Psoas muscle (tissue), 8 donors: ENCODE data around the gene FAM83G. TPM values are rescaled to one million over a fixed set of nuclear protein-coding genes. Genes with fewer than 3 reads are reported as not detected.

Experiments
- ATAC-seq, 4 donors: fragments of 200-7000 bp; cut with Tn5 transposase; one replicate each; pipeline ENCODE4 v1.9.1; 2020; ENCODE audit warnings: moderate library complexity in 3 of 4, mild to moderate bottlenecking in 2 of 4
- DNase-seq, 2 donors: peaks; one replicate each; pipeline ENCODE4 v3.0.0-alpha.2; 2020
- H3K27ac ChIP-seq: fragments of 200-600 bp; one replicate; pipeline ENCODE4 v1.8.0; 2022
- H3K27me3 ChIP-seq, 3 donors: fragments of 200-600 bp in 1 of 3; one replicate each; pipeline versions ENCODE4 v1.6.1 to v1.8.0; 2013 to 2022; ENCODE audit warnings: low read length in 2 of 3, mild to moderate bottlenecking in 2 of 3, moderate library complexity in 1 of 3; ENCODE audit not compliant: insufficient read depth in 3 of 3
- H3K36me3 ChIP-seq, 2 donors: fragments of 200-600 bp in 1 of 2; one replicate each; pipeline versions ENCODE4 v1.6.1 to v1.8.0; 2013 to 2022; ENCODE audit warnings: low read depth in 1 of 2, mild to moderate bottlenecking in 1 of 2, moderate library complexity in 1 of 2; ENCODE audit not compliant: insufficient read depth in 1 of 2
- H3K4me1 ChIP-seq: fragments of 200-600 bp; one replicate; pipeline ENCODE4 v1.8.0; 2022
- H3K4me3 ChIP-seq: fragments of 200-600 bp; one replicate; pipeline ENCODE4 v1.8.0; 2022; ENCODE audit warnings: mild to moderate bottlenecking
- H3K9me3 ChIP-seq: fragments of 200-600 bp; one replicate; pipeline ENCODE4 v1.8.0; 2022
- CTCF ChIP-seq: fragments of 200-600 bp; IDR thresholded peaks from one replicate; pipeline ENCODE4 v1.8.0; 2022; ENCODE audit warnings: antibody characterized with exemption
- WGBS, 3 donors: extraction: QIAGEN DNeasy Blood & Tissue Kit; methylation state at CpG; one replicate each; pipeline versions ENCODE4 v1.1.6 to v1.1.7; 2013; 5-methylcytosine and 5-hydroxymethylcytosine counted together
- intact Hi-C, 2 donors: fragments of 100-400 bp; cut with DNase I; formaldehyde crosslinking; loops; one replicate each; pipeline versions ENCODE4 v1.11.0 to v1.14.2; 2022
- polyA plus RNA-seq, 3 donors: library from polyadenylated mRNA; stranded (reverse); fragments of 200-250 nt; gene quantifications; one replicate each; pipeline ENCODE4 v1.2.3, GENCODE V29; 2013
- total RNA-seq, 4 donors: library from RNA; stranded (reverse); fragmentation: NEBNext Ultra II Directional in 2 of 4; extraction: Animal tissue kit (Norgen Biotek cat#: 25700) in 2 of 4; gene quantifications; one replicate each; pipeline versions ENCODE4 v1.2.1 to v1.2.4, GENCODE V29; 2021 to 2023
- donor health status: healthy with polysubstance abuse.
- donor health status: DM: no; HTN: no; CAD: no; lungs with moderate emphysema.
- donor health status: Bipolar disorder and iron deficiency.
- donor health status: healthy.
- donor health status: DM: yes; HTN: yes; CAD: no.
- donor health status: DM: no; HTN: no; CAD: no.
- donor health status: DM: no; HTN: no; CAD: no.
- donor health status: DM: yes; HTN: yes; CAD: no.

Gene FAM83G
- total and polyA plus RNA-seq, 7 donors = 7.0 to 65.6 (median 9.2) TPM

GRCh38 chr17:18984273-18985114 is 20.1 kb downstream of the FAM83G start:
- 88 to 91% (median 90%) methylated on average over 21 of the region's 21 CpGs for WGBS, 3 donors
- no peaks in the 10 kb centered on the region for H3K27me3 ChIP-seq
- H3K4me3 ChIP-seq = no peak overlapping the region
- no peaks in the 10 kb centered on the region for H3K9me3 ChIP-seq
- H3K27ac ChIP-seq = no peak overlapping the region
- ATAC-seq = no peak
- no peak for TF ChIP-seq CTCF
- H3K4me1 ChIP-seq = no peaks in the 10 kb centered on the region
- H3K36me3 ChIP-seq = no peaks in the 10 kb centered on the region
- DNase-seq = no peak
- intact Hi-C loops = no loop called here

DNA sequence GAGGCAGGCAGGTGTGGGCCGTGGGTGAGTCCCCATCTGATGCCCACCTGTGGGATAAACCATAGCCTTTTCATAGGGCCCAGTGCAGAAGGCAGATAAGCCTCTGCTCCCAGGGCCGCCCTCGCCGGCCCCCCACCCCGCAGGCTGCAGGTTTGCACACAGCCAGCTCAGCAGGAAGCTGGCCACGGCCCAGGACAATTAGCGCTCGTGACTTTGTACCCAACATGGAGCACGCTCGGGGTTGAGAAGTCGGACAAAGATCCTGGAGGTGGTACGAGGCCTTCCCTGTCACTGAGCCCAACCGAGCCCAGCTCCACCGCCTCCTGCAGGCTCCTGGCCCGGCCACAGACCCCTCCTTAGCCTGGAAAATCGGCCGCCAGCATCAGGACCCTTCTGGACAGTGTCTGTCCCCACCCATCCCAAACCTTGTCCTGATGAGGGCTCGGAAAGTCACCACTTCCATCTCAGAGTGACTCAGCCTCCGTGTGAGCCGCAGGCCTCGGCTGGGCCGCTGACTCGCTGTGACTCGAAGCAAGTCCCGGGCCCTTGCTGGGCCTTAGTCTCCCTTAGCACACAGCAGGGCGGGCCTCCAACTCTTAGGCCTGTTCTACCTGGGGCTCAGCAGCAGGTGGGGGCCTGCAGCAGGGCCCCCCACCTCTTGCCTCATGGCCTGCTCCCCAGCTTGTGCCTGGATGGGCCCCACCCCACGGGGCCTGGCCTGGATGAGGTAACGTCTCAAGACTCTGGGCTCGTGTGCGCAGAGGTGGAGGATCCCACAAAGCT is 22.7 kb downstream of the FAM83G start:
- Histone ChIP-seq H3K27me3 (no peaks in the 10 kb centered on the region), H3K36me3 (peaks cover 2 to 7% of the 10 kb centered on the region in 2 donors), H3K4me3 (no peak overlapping the region), H3K9me3 (no peaks in the 10 kb centered on the region), H3K27ac (no peak overlapping the region), H3K4me1 (no peaks in the 10 kb centered on the region)
- DNase-seq (no peak), ATAC-seq (peak in 3 of 4 donors; percentile 15 to 26 (median 15))
- intact Hi-C loops = loop anchor here in 1 of 2 donors (2.0 kb wide), 1 partner anchor 23 kb away; the partner anchor contains the start of gene FAM83G
- WGBS, 3 donors = 77 to 82% (median 80%) methylated on average over 28 to 30 of the region's 30 CpGs
- TF ChIP-seq CTCF = no peak

DNA sequence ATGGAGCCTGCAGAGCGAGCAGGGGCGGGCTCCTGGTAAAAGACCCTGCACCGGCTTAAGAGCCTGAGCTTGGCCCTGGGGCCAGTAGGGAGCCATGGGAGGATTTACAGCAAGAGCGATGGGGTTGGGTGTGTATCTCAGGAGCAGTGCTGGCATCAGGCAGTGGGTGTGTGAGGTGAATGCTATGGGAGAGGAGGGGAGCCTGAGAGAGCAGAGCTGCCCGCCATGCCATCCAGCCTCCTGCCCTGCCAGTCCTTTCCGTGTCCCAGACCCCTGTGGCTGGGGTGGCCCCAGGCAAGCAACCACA is 23.3 kb downstream of the FAM83G start:
- no peak for TF ChIP-seq CTCF
- H3K4me1 ChIP-seq = no peaks in the 10 kb centered on the region
- no peak for DNase-seq
- H3K9me3 ChIP-seq = no peaks in the 10 kb centered on the region
- intact Hi-C loops = loop anchor here in 1 of 2 donors (2.0 kb wide), 1 partner anchor 24 kb away; the partner anchor contains the start of gene FAM83G
- no peak for ATAC-seq
- H3K36me3 ChIP-seq = peaks cover 2 to 7% of the 10 kb centered on the region in 2 donors
- no peak overlapping the region for H3K4me3 ChIP-seq
- no peaks in the 10 kb centered on the region for H3K27me3 ChIP-seq
- H3K27ac ChIP-seq = no peak overlapping the region
- 87 to 93% (median 91%) methylated on average over 4 to 6 of the region's 6 CpGs for WGBS, 3 donors

DNA sequence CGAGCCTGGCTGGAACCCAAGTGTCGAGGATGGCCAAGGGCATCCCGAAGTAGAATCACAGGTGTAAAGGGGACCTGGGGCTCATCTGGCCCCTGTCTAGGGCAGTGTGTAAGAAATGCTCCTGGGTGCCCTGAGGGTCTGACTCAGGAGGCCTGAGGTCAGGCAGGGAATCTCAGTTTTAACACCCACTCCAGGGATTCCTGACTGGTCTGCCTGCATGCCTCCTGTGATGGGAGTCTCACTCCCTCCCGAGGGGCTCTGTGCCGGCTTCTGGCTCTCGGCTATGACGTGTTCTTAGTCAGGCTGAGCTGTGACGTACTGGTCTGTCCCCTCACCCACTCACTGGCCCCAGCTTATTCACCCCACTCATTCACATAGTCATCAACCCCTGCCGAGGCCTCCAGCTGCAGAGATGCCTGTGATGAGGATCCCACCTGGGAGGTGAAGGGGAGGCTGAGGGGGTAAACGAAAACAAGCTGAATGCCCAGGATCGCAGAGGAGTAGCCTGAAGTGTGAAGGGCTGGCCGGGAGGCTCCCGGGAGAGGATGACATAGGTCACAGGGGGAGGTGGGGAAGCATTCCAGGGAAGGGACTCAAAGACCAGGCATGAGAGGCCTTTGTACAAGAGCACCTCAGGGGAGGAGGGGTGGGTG is 23.8 kb downstream of the FAM83G start:
- H3K27me3 ChIP-seq = no peaks in the 10 kb centered on the region
- no peaks in the 10 kb centered on the region for H3K4me1 ChIP-seq
- H3K9me3 ChIP-seq = no peaks in the 10 kb centered on the region
- H3K4me3 ChIP-seq = no peak overlapping the region
- intact Hi-C loops = loop anchor here in 1 of 2 donors (2.0 kb wide), 1 partner anchor 24 kb away; the partner anchor contains the start of gene FAM83G
- WGBS, 3 donors = 80 to 81% (median 81%) methylated on average over 13 of the region's 13 CpGs
- ATAC-seq (no peak), DNase-seq (no peak)
- no peak for TF ChIP-seq CTCF
- H3K27ac ChIP-seq = no peak overlapping the region
- peaks cover 2 to 7% of the 10 kb centered on the region in 2 donors for H3K36me3 ChIP-seq
